ENCODE results near the gene OR5B21.

The OR5B21 gene

DNA sequence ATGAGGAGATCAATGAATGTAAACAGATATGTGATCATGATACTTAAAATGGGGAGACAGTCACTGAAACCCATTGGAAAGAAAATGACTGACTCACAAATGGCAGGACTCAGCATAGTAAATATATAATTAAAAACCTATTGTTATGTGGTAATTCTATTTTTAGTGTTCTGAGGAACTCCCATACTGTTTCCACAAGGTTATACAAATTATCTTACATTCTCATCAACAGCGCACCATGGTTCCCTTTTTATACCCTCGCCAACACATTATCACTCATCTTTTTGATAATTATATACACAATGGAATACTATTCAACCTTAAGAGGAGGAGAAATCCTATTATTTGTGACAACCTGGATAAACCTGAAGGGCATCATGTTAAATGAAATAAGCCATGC, 17.1 kb downstream of the OR5B21 start:
- no peak for DNase-seq

GRCh38 chr11:58487170-58487569, 20.7 kb downstream of the OR5B21 start:
- DNase-seq = no peak

- DNase-seq = no peak
Measured at GRCh38 chr11:58485961-58486360, 21.9 kb downstream of the OR5B21 start.

DNA sequence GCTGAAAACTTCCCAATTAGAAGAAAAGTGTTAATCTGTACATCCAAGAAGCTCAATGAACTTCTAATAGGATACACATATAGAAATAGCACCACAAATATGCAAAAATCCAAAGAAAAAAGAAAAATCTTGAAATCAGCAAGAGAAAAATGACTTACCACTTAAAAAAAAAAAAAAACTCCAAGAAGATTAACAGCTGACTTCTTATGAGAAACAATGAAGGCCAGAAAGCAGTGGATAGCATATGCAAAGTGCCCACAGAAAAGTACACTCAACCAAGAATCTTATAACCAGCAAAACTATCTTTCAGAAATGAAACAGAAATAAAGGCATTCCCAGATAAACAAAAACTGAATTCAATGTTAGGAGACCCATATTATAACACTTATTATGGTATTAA, 36.0 kb downstream of the OR5B21 start:
- DNase-seq = no peak

DNA sequence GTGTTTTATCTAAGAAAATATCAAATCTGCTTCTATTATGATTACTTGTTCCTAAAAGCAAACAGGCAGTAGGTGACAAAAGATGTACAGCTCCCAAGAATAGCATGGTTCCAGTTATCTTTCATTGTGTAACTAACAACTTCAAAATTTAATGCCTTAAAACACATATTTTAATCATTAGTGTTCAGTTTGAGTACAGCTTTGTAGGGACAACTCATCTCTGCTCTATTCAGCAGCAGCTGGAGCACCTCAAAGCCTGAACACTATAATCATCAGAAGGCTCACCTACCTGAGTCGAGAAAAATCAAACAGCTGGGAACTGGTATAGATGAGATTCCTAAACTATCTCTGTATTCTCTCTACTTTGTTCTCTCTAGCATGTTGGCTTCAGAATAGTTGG, 41.6 kb downstream of the OR5B21 start:
- no peak for DNase-seq

GRCh38 chr11:58465690-58466089, 42.2 kb downstream of the OR5B21 start:
- no peak for DNase-seq
